PFSK-1 (cell line): ENCODE measurements around the gene OBI1. TPM values are rescaled to one million over a fixed set of nuclear protein-coding genes. Genes with fewer than 3 reads are reported as not detected.

Source experiments
- FOXP2 ChIP-seq: optimal IDR thresholded peaks from 2 replicates; pipeline ENCODE3; 2011; ENCODE audit warnings: borderline replicate concordance, control low read depth, inconsistent platforms; ENCODE audit not compliant: insufficient read depth; ENCODE audit errors: extremely low read length, extremely low read depth
- POLR2AphosphoS5 ChIP-seq: IDR thresholded peaks from 2 replicates; pipeline ENCODE4 v1.6.1; 2012; ENCODE audit warnings: low read depth, mild to moderate bottlenecking, control low read depth, low read length, moderate library complexity
- SIN3A ChIP-seq: IDR thresholded peaks from 2 replicates; pipeline ENCODE4 v1.6.1; 2012; ENCODE audit warnings: mild to moderate bottlenecking, low read length, moderate library complexity, borderline replicate concordance; ENCODE audit not compliant: insufficient read depth
- TAF1 ChIP-seq: IDR thresholded peaks from 2 replicates; pipeline ENCODE4 v1.6.1; 2012; ENCODE audit warnings: low read length, control low read depth, borderline replicate concordance; ENCODE audit not compliant: insufficient read depth
- polyA plus RNA-seq: library from polyadenylated mRNA; unstranded; fragments of >200 nt; gene quantifications from one replicate; pipeline ENCODE4 v1.2.1, GENCODE V29; 2012; ENCODE audit warnings: low read depth, missing spikeins; ENCODE audit not compliant: insufficient read length
- TF ChIP-seq, protein P1 (sequence below), 2 experiments: IDR thresholded peaks; 2 replicates each; pipeline versions ENCODE4 v1.6.1 to v1.8.0; 2011 to 2012; ENCODE audit warnings: low read depth in 2 of 2, low read length in 2 of 2, control low read depth in 1 of 2, inconsistent platforms in 1 of 2, mild to moderate bottlenecking in 1 of 2, moderate library complexity in 1 of 2; ENCODE audit not compliant: insufficient read depth in 1 of 2

OBI1 gene, protein sequence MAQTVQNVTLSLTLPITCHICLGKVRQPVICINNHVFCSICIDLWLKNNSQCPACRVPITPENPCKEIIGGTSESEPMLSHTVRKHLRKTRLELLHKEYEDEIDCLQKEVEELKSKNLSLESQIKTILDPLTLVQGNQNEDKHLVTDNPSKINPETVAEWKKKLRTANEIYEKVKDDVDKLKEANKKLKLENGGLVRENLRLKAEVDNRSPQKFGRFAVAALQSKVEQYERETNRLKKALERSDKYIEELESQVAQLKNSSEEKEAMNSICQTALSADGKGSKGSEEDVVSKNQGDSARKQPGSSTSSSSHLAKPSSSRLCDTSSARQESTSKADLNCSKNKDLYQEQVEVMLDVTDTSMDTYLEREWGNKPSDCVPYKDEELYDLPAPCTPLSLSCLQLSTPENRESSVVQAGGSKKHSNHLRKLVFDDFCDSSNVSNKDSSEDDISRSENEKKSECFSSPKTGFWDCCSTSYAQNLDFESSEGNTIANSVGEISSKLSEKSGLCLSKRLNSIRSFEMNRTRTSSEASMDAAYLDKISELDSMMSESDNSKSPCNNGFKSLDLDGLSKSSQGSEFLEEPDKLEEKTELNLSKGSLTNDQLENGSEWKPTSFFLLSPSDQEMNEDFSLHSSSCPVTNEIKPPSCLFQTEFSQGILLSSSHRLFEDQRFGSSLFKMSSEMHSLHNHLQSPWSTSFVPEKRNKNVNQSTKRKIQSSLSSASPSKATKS
- 2.5 TPM for polyA plus RNA-seq

DNA sequence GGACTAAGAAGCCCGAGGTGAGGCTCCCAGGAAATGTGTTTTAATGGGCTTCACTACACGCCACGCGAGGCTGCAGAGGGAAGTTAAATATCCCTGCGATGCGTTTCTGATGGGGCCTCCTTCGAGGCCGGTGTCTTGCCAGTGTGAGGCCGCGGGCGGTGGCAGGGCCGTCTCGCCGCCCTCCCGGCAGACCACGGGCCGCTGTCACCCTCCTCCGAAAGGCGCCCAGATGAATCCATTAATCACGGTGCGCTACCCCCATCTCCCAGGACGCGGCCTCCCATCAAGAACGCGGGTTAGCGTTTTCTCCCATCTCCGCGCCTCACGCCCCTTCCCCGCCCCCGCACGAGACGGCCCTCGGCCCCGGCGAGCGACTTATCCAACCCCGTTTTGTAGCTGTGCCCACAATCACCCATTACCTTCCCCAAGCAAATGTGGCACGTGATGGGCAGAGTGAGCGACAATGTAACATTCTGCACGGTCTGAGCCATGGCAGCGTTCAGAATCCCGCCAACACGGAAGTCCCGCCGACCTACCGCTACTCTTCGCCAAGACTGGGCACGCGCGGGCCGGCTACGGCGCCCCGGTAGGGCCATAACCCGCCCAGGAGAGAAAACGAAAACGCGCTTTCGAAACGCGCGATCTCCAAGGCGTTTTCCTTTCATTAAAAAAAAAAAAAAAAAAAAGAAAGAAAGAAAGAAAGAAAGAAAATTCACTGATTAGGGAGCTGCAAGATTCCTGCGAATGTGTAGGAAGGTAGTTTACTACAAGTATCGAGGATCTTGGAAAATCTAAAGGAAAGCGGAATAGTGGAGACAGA, at the start of gene OBI1:
Gene OBI1, minus strand, starts transcription at position 526 of the 820 bp plus-strand sequence. Its CDS starts 35 bp downstream, at position 491.
- TF ChIP-seq FOXP2 (peak; percentile 34), POLR2AphosphoS5 (peak; percentile 48; the same call in 1 of the 2 replicates), TAF1 (0 out of 2 replicates have a peak, but pooled peaks have one; percentile 48), SIN3A (no peak)
- TF ChIP-seq, protein P1, sequence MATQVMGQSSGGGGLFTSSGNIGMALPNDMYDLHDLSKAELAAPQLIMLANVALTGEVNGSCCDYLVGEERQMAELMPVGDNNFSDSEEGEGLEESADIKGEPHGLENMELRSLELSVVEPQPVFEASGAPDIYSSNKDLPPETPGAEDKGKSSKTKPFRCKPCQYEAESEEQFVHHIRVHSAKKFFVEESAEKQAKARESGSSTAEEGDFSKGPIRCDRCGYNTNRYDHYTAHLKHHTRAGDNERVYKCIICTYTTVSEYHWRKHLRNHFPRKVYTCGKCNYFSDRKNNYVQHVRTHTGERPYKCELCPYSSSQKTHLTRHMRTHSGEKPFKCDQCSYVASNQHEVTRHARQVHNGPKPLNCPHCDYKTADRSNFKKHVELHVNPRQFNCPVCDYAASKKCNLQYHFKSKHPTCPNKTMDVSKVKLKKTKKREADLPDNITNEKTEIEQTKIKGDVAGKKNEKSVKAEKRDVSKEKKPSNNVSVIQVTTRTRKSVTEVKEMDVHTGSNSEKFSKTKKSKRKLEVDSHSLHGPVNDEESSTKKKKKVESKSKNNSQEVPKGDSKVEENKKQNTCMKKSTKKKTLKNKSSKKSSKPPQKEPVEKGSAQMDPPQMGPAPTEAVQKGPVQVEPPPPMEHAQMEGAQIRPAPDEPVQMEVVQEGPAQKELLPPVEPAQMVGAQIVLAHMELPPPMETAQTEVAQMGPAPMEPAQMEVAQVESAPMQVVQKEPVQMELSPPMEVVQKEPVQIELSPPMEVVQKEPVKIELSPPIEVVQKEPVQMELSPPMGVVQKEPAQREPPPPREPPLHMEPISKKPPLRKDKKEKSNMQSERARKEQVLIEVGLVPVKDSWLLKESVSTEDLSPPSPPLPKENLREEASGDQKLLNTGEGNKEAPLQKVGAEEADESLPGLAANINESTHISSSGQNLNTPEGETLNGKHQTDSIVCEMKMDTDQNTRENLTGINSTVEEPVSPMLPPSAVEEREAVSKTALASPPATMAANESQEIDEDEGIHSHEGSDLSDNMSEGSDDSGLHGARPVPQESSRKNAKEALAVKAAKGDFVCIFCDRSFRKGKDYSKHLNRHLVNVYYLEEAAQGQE (IDR thresholded peaks at IDR 0.05; ENCODE audit: insufficient read depth in 1 of 2, low read depth in 2 of 2, low read length in 2 of 2): no peak

DNA sequence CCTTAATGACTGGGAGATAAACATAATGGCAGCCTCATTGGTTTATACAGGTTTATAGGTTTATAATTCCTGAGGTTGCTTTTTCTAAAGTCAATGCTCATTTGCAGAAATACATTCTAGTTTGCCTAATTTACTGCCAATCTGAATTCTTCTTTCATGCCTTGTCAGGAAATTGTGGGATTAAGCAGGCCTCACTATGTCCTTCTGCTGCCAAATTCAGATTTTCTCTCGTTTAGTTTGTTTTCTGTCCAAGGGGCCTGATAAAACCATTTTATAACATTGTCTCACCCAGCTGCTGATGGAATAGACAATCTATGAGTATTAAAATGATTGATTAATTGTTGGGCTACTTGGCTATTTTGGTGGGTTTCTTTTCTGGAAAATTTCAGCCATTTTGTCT, 42.4 kb upstream of the OBI1 start:
- no peak for TF ChIP-seq TAF1
- TF ChIP-seq SIN3A: no peak
- no peak for TF ChIP-seq FOXP2
- TF ChIP-seq, protein P1 (IDR thresholded peaks at IDR 0.05; ENCODE audit: insufficient read depth in 1 of 2, low read depth in 2 of 2, low read length in 2 of 2): no peak
- TF ChIP-seq POLR2AphosphoS5: no peak

DNA sequence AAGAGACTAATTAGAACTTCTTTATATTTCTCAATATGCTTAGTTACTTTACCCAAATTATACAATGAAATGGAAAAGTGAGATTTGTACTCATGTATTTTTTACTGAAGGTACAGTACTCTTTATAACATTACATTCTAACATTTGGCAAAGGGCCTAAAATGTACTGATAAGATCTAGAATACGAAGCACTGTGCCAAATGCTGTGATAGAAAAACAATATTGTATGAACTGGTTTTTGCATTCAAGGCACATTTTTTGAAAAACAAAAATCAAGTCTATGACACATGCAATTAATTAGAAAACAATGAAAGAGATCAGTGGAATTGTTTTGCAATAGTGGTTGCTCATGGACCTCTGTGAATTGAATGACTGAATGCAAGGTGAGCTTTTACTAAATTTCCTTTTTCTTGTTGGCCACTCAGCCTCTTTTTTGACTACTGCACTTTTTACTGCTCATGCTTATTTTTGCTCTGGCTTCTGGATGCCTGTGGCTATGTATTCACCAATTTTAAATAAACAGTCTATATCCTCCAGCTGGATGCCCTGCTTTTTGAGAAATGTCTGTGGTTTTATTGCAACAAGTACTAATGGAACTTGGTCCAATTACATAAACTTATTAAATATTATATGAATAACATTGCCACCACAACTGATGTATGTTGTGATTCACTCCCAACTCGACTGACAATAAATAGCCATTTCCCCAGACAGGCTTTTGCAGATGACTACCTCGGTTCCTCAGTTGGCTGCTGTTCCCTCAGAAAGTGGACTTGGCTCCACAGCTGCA, 41.4 kb upstream of the OBI1 start:
- TF ChIP-seq, protein P1 (IDR thresholded peaks at IDR 0.05; ENCODE audit: insufficient read depth in 1 of 2, low read depth in 2 of 2, low read length in 2 of 2): no peak
- no peak for TF ChIP-seq FOXP2
- TF ChIP-seq POLR2AphosphoS5: no peak
- no peak for TF ChIP-seq TAF1
- no peak for TF ChIP-seq SIN3A

DNA sequence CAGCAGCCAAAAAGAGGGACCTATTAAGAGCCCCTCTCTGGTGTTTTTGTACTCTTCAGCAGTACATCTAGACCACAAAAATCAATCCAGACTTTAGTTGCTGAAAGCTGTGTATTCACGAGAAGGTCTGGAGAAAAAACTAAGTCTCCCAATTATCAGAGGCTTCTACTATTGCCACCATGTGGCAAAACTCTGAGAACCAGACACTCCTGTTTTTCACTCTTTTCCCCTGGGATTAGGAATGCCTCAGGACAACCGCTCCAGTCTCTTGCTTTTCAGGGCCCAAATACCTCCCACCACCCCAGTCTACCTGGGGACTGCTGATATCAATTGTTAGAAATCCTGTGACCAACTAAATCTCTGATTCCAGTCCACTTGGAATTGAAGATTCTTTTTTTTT, 30.1 kb upstream of the OBI1 start:
- TF ChIP-seq FOXP2 (no peak), TAF1 (no peak), POLR2AphosphoS5 (no peak), SIN3A (no peak)
- TF ChIP-seq, protein P1 (IDR thresholded peaks at IDR 0.05; ENCODE audit: insufficient read depth in 1 of 2, low read depth in 2 of 2, low read length in 2 of 2): no peak
